Skeletal muscle tissue (tissue), 4 donors: ENCODE data around the gene TNKS1BP1. TPM values are rescaled to one million over a fixed set of nuclear protein-coding genes. Genes with fewer than 3 reads are reported as not detected.

Experiments
- H3K27ac ChIP-seq: one replicate; pipeline ENCODE4 v1.7.0; 2013; ENCODE audit warnings: mild to moderate bottlenecking, low read depth, low read length, inconsistent platforms
- H3K27me3 ChIP-seq, 3 donors: one replicate each; pipeline ENCODE4 v1.7.0; 2013; ENCODE audit warnings: low read length in 3 of 3; ENCODE audit not compliant: control insufficient read depth in 3 of 3, insufficient read depth in 3 of 3
- H3K36me3 ChIP-seq, 3 donors: one replicate each; pipeline ENCODE4 v1.7.0; 2013; ENCODE audit warnings: low read length in 3 of 3; ENCODE audit not compliant: control insufficient read depth in 3 of 3, insufficient read depth in 3 of 3
- H3K4me1 ChIP-seq, 3 donors: one replicate each; pipeline ENCODE4 v1.7.0; 2013; ENCODE audit warnings: low read length in 3 of 3, mild to moderate bottlenecking in 3 of 3; ENCODE audit not compliant: control insufficient read depth in 3 of 3, insufficient read depth in 3 of 3
- H3K4me3 ChIP-seq, 3 donors: one replicate each; pipeline ENCODE4 v1.7.0; 2013; ENCODE audit warnings: low read length in 3 of 3
- H3K9ac ChIP-seq, 3 donors: one replicate each; pipeline ENCODE4 v1.7.0; 2013; ENCODE audit warnings: low read length in 3 of 3, mild to moderate bottlenecking in 3 of 3, moderate library complexity in 2 of 3, low read depth in 1 of 3
- H3K9me3 ChIP-seq, 3 donors: one replicate each; pipeline ENCODE4 v1.7.0; 2013; ENCODE audit warnings: low read length in 3 of 3; ENCODE audit not compliant: control insufficient read depth in 3 of 3
- total RNA-seq: library from RNA; depleted of rRNA; stranded (reverse); fragments of >200 nt; gene quantifications from one replicate; pipeline ENCODE4 v1.2.3, GENCODE V29; 2014
- donor health status: Osteomylitis.

TNKS1BP1 gene
- total RNA-seq, 1 donor from 2014 or later, result 65.2 TPM

DNA sequence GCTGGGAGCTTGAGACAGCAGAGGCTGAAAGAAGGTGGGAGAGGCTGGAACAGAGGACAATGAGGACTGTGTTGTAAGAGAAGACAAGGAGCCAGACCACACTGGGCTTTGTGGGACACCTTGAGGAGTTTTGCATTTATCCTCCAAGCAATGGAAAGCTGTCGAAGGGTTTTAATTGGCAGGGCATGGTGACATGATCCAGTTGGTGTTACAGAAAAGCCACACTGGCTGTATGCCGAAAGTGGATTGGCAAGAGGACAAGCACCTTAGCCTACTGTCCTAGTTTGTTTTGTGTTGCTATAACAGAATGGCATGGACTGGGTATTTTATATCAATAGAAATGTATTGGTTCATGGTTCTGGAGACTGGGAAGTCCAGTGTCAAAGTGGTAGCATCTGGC is 73.7 kb downstream of the TNKS1BP1 start:
- Histone ChIP-seq H3K27ac (no peak overlapping the region), H3K27me3 (no peaks in the 10 kb centered on the region), H3K4me1 (peaks cover 10 to 20% (median 13%) of the 10 kb centered on the region in 3 donors), H3K4me3 (no peak overlapping the region), H3K9me3 (no peaks in the 10 kb centered on the region), H3K9ac (no peak overlapping the region), H3K36me3 (no peaks in the 10 kb centered on the region)

Other genes starting within 250 kb of the TNKS1BP1 start
- under 0.01 TPM for gene LRRC55, start 143.0 kb downstream of the TNKS1BP1 start, total RNA-seq
- 74.6 TPM for gene APLNR, start 87.7 kb downstream of the TNKS1BP1 start, total RNA-seq
- 38.6 TPM for gene SSRP1, start 10.9 kb upstream of the TNKS1BP1 start, total RNA-seq
- 1.6 TPM for gene P2RX3, start 13.4 kb upstream of the TNKS1BP1 start, total RNA-seq
- gene PRG3, start 56.2 kb upstream of the TNKS1BP1 start, total RNA-seq, result 2.6 TPM
- gene PRG2, start 65.7 kb upstream of the TNKS1BP1 start, total RNA-seq, result 1.0 TPM
- gene SLC43A3, start 102.2 kb upstream of the TNKS1BP1 start, total RNA-seq, result 15.1 TPM
- gene RTN4RL2, start 135.6 kb upstream of the TNKS1BP1 start, total RNA-seq, result not detected
- gene SLC43A1, start 190.8 kb upstream of the TNKS1BP1 start, total RNA-seq, result 18.3 TPM
- 64.2 TPM for gene TIMM10, start 205.8 kb upstream of the TNKS1BP1 start, total RNA-seq
- 69.9 TPM for gene SMTNL1, start 212.6 kb upstream of the TNKS1BP1 start, total RNA-seq
- gene UBE2L6, start 242.7 kb upstream of the TNKS1BP1 start, total RNA-seq, result 15.7 TPM